Tibial nerve (tissue), 4 donors: ENCODE results near the gene PKHD1. TPM values are rescaled to one million over a fixed set of nuclear protein-coding genes. Genes with fewer than 3 reads are reported as not detected.

Experiments
- DNase-seq, 2 donors: peaks; one replicate each; pipeline ENCODE4 v3.0.0-alpha.2; 2019; ENCODE audit warnings: low spot score in 2 of 2
- H3K27ac ChIP-seq, 4 donors: fragments of 200-600 bp; sonication (generic) in 3 of 4; one replicate each; pipeline ENCODE4 v1.5.1; 2017 to 2019; ENCODE audit warnings: mild to moderate bottlenecking in 1 of 4
- H3K27me3 ChIP-seq, 2 donors: fragments of 200-600 bp; sonication (generic) in 1 of 2; one replicate each; pipeline versions ENCODE4 v1.5.1 to v1.6.0; 2017 to 2019
- H3K36me3 ChIP-seq, 3 donors: fragments of 200-600 bp; sonication (generic); one replicate each; pipeline ENCODE4 v1.5.1; 2018 to 2019
- H3K4me1 ChIP-seq, 4 donors: fragments of 200-600 bp; sonication (generic) in 3 of 4; one replicate each; pipeline ENCODE4 v1.5.1; 2017 to 2019
- H3K4me3 ChIP-seq, 4 donors: fragments of 200-600 bp; sonication (generic) in 3 of 4; one replicate each; pipeline ENCODE4 v1.5.1; 2017 to 2019; ENCODE audit warnings: mild to moderate bottlenecking in 1 of 4, moderate library complexity in 1 of 4
- H3K9me3 ChIP-seq, 4 donors: fragments of 200-600 bp; sonication (generic) in 3 of 4; one replicate each; pipeline ENCODE4 v1.5.1; 2017 to 2019
- CTCF ChIP-seq, 5 experiments: fragments of 200-600 bp in 3 of 5; fragments of 450-650 bp in 2 of 5; sonication (generic) in 3 of 5; IDR thresholded peaks; one replicate each; pipeline ENCODE4 v1.5.1; 2016 to 2019; ENCODE audit warnings: antibody characterized with exemption in 5 of 5, mild to moderate bottlenecking in 3 of 5, moderate library complexity in 2 of 5
- EP300 ChIP-seq, 2 donors: sonication (generic); formaldehyde crosslinking; IDR thresholded peaks; one replicate each; pipeline ENCODE4 v1.6.1; 2017; ENCODE audit warnings: antibody characterized with exemption in 2 of 2, mild to moderate bottlenecking in 1 of 2
- POLR2A ChIP-seq, 2 donors: fragments of 450-650 bp; IDR thresholded peaks; one replicate each; pipeline ENCODE4 v1.6.1; 2017; ENCODE audit warnings: antibody characterized with exemption in 2 of 2, mild to moderate bottlenecking in 2 of 2, moderate library complexity in 2 of 2
- WGBS, 2 donors: methylation state at CpG; one replicate each; pipeline ENCODE4 v1.1.5; 2018; 5-methylcytosine and 5-hydroxymethylcytosine counted together
- total RNA-seq, 4 donors: library from RNA; depleted of rRNA; stranded (reverse); fragments of >200 nt; gene quantifications; one replicate each; pipeline ENCODE4 v1.1.0, GENCODE V29; 2016

PKHD1 gene
- total RNA-seq, 4 donors from 2014 or later: under 0.01 to 0.22 (median 0.20) TPM

GRCh38 chr6:51846531-51846930, 240.9 kb downstream of the PKHD1 start:
- Histone ChIP-seq H3K9me3 (no peaks in the 10 kb centered on the region), H3K27ac (no peak overlapping the region), H3K4me3 (no peak overlapping the region), H3K27me3 (no peaks in the 10 kb centered on the region), H3K36me3 (no peaks in the 10 kb centered on the region), H3K4me1 (no peaks in the 10 kb centered on the region)
- no peak for DNase-seq
- TF ChIP-seq EP300 (IDR thresholded peaks at IDR 0.05): no peak
- no peak for TF ChIP-seq CTCF (IDR thresholded peaks at IDR 0.05)
- no peak for TF ChIP-seq POLR2A (IDR thresholded peaks at IDR 0.05)
- 88 to 91% methylated on average over 2 of the region's 2 CpGs for WGBS, 2 donors

GRCh38 chr6:51844336-51844735, 243.1 kb downstream of the PKHD1 start:
- H3K9me3 ChIP-seq: no peaks in the 10 kb centered on the region
- peak in 2 of 5 experiments; percentile 5 to 27 for TF ChIP-seq CTCF (IDR thresholded peaks at IDR 0.05)
- no peak for TF ChIP-seq POLR2A (IDR thresholded peaks at IDR 0.05)
- no peak for TF ChIP-seq EP300 (IDR thresholded peaks at IDR 0.05)
- no peak overlapping the region for H3K4me3 ChIP-seq
- H3K36me3 ChIP-seq: no peaks in the 10 kb centered on the region
- no peaks in the 10 kb centered on the region for H3K4me1 ChIP-seq
- DNase-seq: no peak
- 83 to 85% methylated on average over 3 of the region's 3 CpGs for WGBS, 2 donors
- no peaks in the 10 kb centered on the region for H3K27me3 ChIP-seq
- no peak overlapping the region for H3K27ac ChIP-seq

- H3K4me1 ChIP-seq: no peaks in the 10 kb centered on the region
- H3K27ac ChIP-seq: no peak overlapping the region
- 57 to 62% methylated on average over 5 of the region's 5 CpGs for WGBS, 2 donors
- H3K27me3 ChIP-seq: no peaks in the 10 kb centered on the region
- no peak for TF ChIP-seq EP300 (IDR thresholded peaks at IDR 0.05)
- no peak for TF ChIP-seq POLR2A (IDR thresholded peaks at IDR 0.05)
- no peak for TF ChIP-seq CTCF (IDR thresholded peaks at IDR 0.05)
- no peak for DNase-seq
- H3K9me3 ChIP-seq: no peaks in the 10 kb centered on the region
- no peak overlapping the region for H3K4me3 ChIP-seq
- H3K36me3 ChIP-seq: no peaks in the 10 kb centered on the region
These were observed 243.9 kb downstream of the PKHD1 start for GRCh38 chr6:51843456-51844056.

- TF ChIP-seq EP300 (IDR thresholded peaks at IDR 0.05): no peak
- TF ChIP-seq CTCF (IDR thresholded peaks at IDR 0.05): no peak
- TF ChIP-seq POLR2A (IDR thresholded peaks at IDR 0.05): no peak
- H3K9me3 ChIP-seq: no peaks in the 10 kb centered on the region
- H3K4me3 ChIP-seq: no peak overlapping the region
- H3K27ac ChIP-seq: no peak overlapping the region
- no peak for DNase-seq
- no peaks in the 10 kb centered on the region for H3K4me1 ChIP-seq
- no peaks in the 10 kb centered on the region for H3K36me3 ChIP-seq
- H3K27me3 ChIP-seq: no peaks in the 10 kb centered on the region
- 67 to 68% methylated on average over 8 of the region's 8 CpGs for whole genome bisulfite sequencing, 2 donors
These were observed 244.5 kb downstream of the PKHD1 start for GRCh38 chr6:51842804-51843378.

GRCh38 chr6:51842061-51842803, 245.2 kb downstream of the PKHD1 start:
- Histone ChIP-seq H3K9me3 (no peaks in the 10 kb centered on the region), H3K36me3 (no peaks in the 10 kb centered on the region), H3K27ac (no peak overlapping the region), H3K4me3 (no peak overlapping the region), H3K4me1 (no peaks in the 10 kb centered on the region), H3K27me3 (no peaks in the 10 kb centered on the region)
- 56 to 58% methylated on average over 11 of the region's 11 CpGs for WGBS, 2 donors
- no peak for DNase-seq
- TF ChIP-seq CTCF (IDR thresholded peaks at IDR 0.05): no peak
- no peak for TF ChIP-seq POLR2A (IDR thresholded peaks at IDR 0.05)
- TF ChIP-seq EP300 (IDR thresholded peaks at IDR 0.05): no peak
